SIG-M5 treated with dmso at 0.1 percent for 504 hours (cell line): ENCODE measurements around the gene PKNOX2.

ENCODE experiments used
- DNase-seq: peaks from one replicate; lab custom pipeline; 2025; ENCODE audit not compliant: unreplicated experiment; lab: John Stamatoyannopoulos, UW

PKNOX2 gene

GRCh38 chr11:125154378-125155099 lies 10.0 kb upstream of the PKNOX2 start:
- no peak for DNase-seq

GRCh38 chr11:125155100-125155444 lies 9.5 kb upstream of the PKNOX2 start:
- no peak for DNase-seq

- no peak for DNase-seq
Observed at GRCh38 chr11:125155767-125156166, 8.8 kb upstream of the PKNOX2 start.

- DNase-seq = no peak
Observed at GRCh38 chr11:125156346-125157117, 8.0 kb upstream of the PKNOX2 start.

- DNase-seq = no peak
Observed at GRCh38 chr11:125157118-125157733, 7.3 kb upstream of the PKNOX2 start.

- DNase-seq = no peak
Observed at GRCh38 chr11:125157953-125158680, 6.4 kb upstream of the PKNOX2 start.

- DNase-seq = no peak
Observed at GRCh38 chr11:125162743-125163142, 1.8 kb upstream of the PKNOX2 start.

GRCh38 chr11:125163431-125164063 lies 1.0 kb upstream of the PKNOX2 start:
- no peak for DNase-seq

GRCh38 chr11:125164091-125164421 lies 495 bp upstream of the PKNOX2 start:
- DNase-seq = no peak

GRCh38 chr11:125165111-125165842 lies 726 bp downstream of the PKNOX2 start:
- DNase-seq = peak; percentile 44

GRCh38 chr11:125165843-125166763 lies 1.6 kb downstream of the PKNOX2 start:
- DNase-seq = no peak

GRCh38 chr11:125166764-125167291 lies 2.3 kb downstream of the PKNOX2 start:
- DNase-seq = no peak

GRCh38 chr11:125167292-125167953 lies 2.9 kb downstream of the PKNOX2 start:
- no peak for DNase-seq

- no peak for DNase-seq
Observed at GRCh38 chr11:125167954-125168835, 3.6 kb downstream of the PKNOX2 start.

- no peak for DNase-seq
Observed at GRCh38 chr11:125168918-125169456, 4.4 kb downstream of the PKNOX2 start.

- no peak for DNase-seq
Observed at GRCh38 chr11:125170001-125170509, 5.5 kb downstream of the PKNOX2 start.

- no peak for DNase-seq
Observed at GRCh38 chr11:125170510-125171031, 6.0 kb downstream of the PKNOX2 start.
